GM18508 (cell line): ENCODE measurements around the gene RBM4B.
"Not testable (repeated sequence)": the region's sequence is repeated elsewhere in the genome, so short reads cannot be mapped to it uniquely, and the experiment has no call there.

Experiments used
- ATAC-seq: cut with Tn5 transposase; IDR thresholded peaks from one replicate; pipeline ENCODE4 v1.9.1; 2021; ENCODE audit warnings: moderate number of reproducible peaks; ENCODE audit not compliant: insufficient read depth, unreplicated experiment

Gene RBM4B

DNA sequence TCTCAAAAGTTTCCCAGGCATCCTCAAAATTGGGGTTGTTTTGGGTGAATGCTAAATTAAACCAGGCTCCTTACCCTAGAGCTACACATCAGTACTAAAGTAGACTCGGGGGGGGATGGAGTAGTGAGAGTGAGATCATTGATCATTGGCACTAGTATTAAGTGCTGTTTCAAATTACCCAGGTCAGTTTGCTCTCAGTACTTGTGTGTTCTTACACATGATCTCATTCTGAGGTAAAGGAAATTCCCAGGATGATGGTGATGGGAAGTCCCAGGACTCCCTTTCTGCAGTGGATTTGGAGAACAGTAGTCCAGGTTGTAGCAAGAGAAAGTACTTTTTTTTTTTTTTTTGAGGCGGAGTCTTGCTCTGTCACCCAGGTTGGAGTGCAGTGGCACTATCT is 26.7 kb downstream of the RBM4B start:
- no peak for ATAC-seq

DNA sequence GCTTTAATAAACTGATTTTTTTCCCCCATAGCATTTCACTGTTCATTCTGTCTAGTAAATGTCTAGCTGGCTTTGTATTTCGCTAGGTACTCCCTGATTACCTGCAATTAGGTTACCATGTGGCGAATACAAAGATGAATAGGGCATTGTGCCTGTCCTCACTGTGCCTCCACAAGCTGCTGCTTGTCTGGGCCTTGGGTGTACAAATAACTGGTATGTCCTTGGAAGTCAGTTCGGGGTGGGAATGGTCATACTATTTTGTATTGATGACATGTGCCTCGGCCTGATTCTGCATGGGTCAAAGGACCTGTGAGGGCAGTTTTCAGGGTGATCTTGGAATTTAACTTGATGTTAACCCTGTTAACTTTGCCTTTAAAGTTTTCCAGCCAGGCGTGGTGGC is 27.8 kb downstream of the RBM4B start:
- no peak for ATAC-seq

DNA sequence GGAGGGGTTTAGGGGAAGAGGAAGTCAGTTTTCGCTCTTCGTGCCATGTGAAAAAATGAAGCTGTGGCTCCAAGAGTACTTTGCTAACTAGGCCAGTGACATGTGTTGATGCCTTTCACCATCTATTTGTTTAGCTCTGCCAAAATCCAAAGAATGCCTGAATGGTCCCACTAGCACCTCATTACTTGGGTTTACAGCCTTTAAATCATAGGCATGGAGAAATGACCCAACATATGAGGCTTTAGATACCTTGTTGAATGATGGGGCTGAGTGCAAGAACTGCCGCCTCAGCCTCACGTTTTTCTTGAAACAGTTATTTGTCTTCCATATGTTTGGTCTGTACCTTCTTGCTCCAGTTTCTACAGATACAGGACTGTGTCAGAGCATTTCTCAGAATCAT is 30.9 kb downstream of the RBM4B start:
- no peak for ATAC-seq

- no peak for ATAC-seq
Measured at GRCh38 chr11:66643745-66644437, 33.8 kb downstream of the RBM4B start.

GRCh38 chr11:66641834-66642233 is 35.9 kb downstream of the RBM4B start:
- ATAC-seq, result no peak

DNA sequence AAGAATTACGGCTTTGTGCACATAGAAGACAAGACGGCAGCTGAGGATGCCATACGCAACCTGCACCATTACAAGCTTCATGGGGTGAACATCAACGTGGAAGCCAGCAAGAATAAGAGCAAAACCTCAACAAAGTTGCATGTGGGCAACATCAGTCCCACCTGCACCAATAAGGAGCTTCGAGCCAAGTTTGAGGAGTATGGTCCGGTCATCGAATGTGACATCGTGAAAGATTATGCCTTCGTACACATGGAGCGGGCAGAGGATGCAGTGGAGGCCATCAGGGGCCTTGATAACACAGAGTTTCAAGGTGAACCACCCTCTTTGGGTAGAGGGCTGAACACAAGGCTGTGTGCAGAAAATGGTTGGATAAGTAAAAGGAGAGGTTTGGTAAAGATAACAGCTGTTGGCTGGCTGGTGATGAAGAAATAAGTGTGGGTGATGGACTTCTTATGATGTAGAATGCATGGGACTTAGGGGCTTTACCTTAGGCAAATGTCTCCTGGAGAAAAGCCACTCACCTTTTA is 37.8 kb downstream of the RBM4B start:
- not testable (repeated sequence) for ATAC-seq

DNA sequence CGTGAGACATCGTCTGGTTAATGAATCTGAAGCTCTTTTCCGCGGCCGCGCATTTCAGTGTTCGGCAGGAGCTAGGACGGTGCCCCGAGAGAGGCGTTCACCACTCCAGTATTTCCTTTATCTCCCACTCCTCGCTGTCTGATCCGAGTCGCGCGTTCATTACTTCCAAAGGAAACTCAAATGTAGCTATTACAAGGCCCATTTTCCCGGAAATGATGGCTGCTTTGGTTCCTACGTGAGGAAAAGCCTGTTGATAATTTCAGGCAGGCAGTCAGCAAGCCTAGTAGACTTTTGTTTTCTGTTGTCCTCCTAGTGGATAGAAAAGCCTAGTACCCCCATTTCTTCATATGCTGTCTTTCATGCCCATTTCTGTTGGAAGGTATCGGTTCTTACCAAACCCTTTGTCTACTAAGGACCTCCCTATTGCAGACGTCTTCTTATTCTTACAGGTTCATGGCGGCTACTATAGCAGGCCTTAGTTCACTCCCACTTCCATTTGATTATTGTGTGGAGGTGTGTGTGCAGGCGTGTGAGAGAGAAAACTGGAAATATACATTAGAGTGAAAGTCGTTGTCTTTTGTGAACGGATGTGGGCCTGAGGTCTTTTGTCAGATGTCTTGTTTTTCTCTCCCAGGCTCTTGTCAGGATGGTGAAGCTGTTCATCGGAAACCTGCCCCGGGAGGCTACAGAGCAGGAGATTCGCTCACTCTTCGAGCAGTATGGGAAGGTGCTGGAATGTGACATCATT is 38.4 kb downstream of the RBM4B start:
- ATAC-seq, result no peak

GRCh38 chr11:66638177-66639065 is 39.3 kb downstream of the RBM4B start, which contains the start of gene RBM4:
RBM4 (plus strand) TSS chr11:66638703; CDS start chr11:66639712, 1,009 bp downstream.
- peak; percentile 78 for ATAC-seq

GRCh38 chr11:66637557-66638176 is 40.0 kb downstream of the RBM4B start:
- no peak for ATAC-seq

- no peak for ATAC-seq
Measured at GRCh38 chr11:66636411-66636810, 41.3 kb downstream of the RBM4B start.

GRCh38 chr11:66632952-66633351 is 44.7 kb downstream of the RBM4B start:
- no peak for ATAC-seq

GRCh38 chr11:66631883-66632282 is 45.8 kb downstream of the RBM4B start:
- no peak for ATAC-seq

DNA sequence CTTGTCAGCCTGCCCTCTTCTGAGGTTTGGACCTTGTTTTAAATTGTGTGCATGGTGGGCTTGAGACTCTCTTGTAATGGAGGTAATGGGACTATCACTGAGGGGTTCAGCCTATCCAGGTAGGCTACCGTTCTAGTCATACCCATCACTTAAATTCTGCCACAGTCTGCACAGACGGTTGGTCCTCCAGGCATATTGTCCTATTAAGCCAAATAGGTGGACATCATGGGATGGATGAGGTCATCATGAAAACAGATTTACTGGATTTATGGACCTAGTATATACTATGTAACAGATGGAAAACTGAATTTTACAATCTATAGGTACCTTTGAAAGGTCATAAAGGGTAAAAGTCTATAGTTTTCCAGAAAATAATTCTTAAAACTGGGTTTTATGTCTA is 48.3 kb downstream of the RBM4B start:
- ATAC-seq, result no peak

GRCh38 chr11:66628061-66628603 is 49.6 kb downstream of the RBM4B start:
- ATAC-seq, result no peak

- no peak for ATAC-seq
Measured at GRCh38 chr11:66626926-66627325, 50.8 kb downstream of the RBM4B start.

DNA sequence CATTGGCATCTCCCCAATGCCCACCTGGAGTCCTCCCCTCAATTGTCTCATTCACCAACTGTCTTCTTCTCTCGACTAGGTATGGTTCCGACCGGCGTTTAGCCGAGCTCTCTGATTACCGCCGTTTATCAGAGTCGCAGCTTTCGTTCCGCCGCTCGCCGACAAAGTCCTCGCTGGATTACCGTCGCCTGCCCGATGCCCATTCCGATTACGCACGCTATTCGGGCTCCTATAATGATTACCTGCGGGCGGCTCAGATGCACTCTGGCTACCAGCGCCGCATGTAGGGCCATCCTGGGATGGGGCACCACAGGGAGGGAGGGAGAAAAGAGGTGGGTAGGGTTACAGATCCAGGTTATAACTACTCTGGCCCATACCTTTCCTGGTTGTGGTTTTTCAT is 51.3 kb downstream of the RBM4B start:
- no peak for ATAC-seq

DNA sequence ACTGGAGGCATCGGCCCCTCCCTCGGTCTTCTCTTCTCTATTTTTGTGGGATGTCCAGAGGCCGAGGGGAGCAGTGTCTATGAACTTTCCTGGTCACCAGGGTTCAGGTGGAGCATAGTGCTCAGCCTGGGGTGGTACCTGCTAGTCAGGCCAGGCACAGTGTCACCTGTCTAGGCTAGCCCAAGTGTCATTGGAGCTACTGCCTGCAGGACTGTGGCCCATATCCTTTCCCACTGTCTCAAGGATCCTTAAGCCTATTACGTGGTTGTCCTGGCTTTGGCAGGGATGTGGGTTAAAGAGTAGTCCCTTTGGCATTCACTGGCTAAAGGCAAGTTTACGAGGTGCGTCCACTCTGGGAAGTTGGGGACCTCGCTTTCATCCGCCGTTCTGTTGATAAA is 51.9 kb downstream of the RBM4B start:
- ATAC-seq, result no peak

DNA sequence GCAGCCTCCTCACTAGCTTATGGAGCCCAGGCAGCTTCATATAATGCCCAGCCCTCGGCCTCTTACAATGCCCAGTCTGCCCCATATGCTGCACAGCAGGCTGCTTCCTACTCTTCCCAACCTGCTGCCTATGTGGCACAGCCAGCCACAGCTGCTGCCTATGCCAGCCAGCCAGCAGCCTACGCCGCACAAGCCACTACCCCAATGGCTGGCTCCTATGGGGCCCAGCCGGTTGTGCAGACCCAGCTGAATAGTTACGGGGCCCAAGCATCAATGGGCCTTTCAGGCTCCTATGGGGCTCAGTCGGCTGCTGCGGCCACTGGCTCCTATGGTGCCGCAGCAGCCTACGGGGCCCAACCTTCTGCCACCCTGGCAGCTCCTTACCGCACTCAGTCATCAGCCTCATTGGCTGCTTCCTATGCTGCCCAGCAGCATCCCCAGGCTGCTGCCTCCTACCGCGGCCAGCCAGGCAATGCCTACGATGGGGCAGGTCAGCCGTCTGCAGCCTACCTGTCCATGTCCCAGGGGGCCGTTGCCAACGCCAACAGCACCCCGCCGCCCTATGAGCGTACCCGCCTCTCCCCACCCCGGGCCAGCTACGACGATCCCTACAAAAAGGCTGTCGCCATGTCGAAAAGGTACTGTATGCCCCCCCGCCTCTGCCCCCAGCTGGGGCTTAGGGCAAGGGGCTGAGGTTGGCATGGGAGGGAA is 52.5 kb downstream of the RBM4B start:
- no peak for ATAC-seq

DNA sequence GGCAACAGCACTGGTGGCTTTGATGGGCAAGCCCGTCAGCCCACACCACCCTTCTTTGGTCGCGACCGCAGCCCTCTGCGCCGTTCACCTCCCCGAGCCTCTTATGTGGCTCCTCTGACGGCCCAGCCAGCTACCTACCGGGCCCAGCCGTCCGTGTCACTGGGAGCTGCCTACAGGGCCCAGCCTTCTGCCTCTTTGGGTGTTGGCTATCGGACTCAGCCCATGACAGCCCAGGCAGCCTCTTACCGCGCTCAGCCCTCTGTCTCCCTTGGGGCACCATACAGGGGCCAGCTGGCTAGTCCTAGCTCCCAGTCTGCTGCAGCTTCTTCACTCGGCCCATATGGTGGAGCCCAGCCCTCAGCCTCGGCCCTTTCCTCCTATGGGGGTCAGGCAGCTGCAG is 53.2 kb downstream of the RBM4B start:
- ATAC-seq, result no peak
